GM21786 (cell line): ENCODE measurements around the gene HSFX4.
"Not testable (repeated sequence)": the region's sequence is repeated elsewhere in the genome, so short reads cannot be mapped to it uniquely, and the experiment has no call there.

ENCODE experiments used
- ATAC-seq: cut with Tn5 transposase; IDR thresholded peaks from one replicate; pipeline ENCODE4 v1.9.1; 2021; ENCODE audit not compliant: unreplicated experiment

The HSFX4 gene, protein sequence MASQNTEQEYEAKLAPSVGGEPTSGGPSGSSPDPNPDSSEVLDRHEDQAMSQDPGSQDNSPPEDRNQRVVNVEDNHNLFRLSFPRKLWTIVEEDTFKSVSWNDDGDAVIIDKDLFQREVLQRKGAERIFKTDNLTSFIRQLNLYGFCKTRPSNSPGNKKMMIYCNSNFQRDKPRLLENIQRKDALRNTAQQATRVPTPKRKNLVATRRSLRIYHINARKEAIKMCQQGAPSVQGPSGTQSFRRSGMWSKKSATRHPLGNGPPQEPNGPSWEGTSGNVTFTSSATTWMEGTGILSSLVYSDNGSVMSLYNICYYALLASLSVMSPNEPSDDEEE

DNA sequence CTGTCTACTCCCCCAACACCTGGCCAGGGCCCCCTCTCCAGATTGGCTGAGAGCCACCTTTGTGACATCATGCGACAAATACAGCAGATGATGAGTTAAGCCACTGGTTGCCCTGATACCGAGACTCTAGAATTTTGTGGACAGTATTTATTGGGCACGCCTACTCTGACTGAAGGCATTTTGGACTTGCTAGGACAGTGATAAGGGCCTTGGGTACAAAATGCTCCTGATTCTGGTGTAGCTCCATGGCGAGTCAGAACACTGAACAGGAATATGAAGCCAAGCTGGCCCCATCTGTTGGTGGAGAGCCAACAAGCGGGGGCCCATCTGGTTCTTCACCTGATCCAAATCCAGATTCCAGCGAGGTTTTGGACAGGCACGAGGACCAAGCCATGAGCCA lies at the start of gene HSFX4:
TSS of gene HSFX4 (plus strand) at position 174 of the 400 bp plus-strand sequence. CDS start at position 246, 72 bp downstream.
- ATAC-seq: not testable (repeated sequence)

DNA sequence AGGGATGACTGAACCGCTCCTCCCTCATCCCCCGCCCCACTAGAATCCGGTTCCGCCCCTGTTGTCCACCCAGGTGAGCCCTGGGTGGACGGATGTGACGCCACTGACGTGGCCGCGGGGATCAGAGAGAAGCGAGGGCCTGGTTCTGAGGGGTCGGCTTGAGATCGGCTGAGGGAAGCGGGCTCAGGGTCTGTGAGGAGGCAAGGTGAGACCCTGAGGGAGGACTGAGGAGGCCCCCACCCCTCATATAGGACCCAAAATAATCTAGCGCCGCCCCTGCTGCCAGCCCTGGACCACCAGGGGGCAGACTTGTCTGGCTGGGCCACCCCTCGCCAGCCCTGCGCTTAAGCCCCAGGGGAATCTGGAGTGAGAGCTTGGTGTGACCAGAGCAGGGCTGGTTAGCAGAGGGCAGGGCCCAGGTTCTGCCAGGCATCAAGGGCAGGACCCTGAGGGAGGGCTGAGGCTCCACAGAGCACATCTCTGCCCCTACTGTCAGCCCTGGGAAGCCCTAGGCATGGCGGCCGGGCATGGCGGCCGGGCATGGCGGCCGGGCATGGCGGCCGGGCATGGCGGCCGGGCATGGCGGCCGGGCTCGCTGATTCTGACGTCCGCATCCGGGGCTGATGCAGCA lies 48.2 kb upstream of the HSFX4 start, which contains the start of gene MAGEA8:
TSS of gene MAGEA8 (plus strand) at position 103 of the 631 bp plus-strand sequence. CDS start 3,090 bp downstream, outside the sequence.
- no peak for ATAC-seq

DNA sequence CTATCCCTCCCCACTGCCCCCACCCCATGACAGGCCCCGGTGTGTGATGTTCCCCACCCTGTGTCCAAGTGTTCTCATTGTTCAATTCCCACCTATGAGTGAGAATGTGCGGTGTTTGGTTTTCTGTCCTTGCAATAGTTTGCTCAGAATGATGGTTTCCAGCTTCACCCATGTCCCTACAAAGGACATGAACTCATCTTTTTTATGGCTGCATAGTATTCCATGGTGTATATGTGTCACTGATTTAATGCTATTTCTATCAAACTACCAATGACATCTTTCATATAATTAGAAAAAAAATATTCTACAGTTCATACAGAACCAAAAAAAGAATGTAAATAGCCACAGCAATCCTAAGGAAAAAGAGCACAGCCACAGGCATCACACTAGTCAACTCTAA lies 38.5 kb upstream of the HSFX4 start:
- ATAC-seq: not testable (repeated sequence)

DNA sequence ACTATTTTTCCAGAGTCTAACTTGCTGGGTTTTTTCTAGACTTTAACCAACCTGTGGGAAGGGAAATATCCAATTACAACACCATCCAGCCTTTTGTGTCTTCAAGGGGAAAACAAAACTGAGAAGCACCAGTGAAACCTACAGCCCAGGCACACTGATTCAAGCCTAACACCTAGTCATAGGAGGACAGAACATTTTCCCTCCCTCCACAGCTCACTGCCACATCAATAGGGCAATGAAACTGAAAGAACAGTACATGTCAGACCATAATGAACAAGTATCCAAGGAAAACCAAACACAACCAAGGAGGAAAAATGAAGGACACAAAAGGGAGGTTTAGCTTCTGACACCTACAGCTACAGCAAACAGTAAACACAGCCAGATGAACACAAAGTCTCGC lies 30.8 kb upstream of the HSFX4 start:
- ATAC-seq: no peak

DNA sequence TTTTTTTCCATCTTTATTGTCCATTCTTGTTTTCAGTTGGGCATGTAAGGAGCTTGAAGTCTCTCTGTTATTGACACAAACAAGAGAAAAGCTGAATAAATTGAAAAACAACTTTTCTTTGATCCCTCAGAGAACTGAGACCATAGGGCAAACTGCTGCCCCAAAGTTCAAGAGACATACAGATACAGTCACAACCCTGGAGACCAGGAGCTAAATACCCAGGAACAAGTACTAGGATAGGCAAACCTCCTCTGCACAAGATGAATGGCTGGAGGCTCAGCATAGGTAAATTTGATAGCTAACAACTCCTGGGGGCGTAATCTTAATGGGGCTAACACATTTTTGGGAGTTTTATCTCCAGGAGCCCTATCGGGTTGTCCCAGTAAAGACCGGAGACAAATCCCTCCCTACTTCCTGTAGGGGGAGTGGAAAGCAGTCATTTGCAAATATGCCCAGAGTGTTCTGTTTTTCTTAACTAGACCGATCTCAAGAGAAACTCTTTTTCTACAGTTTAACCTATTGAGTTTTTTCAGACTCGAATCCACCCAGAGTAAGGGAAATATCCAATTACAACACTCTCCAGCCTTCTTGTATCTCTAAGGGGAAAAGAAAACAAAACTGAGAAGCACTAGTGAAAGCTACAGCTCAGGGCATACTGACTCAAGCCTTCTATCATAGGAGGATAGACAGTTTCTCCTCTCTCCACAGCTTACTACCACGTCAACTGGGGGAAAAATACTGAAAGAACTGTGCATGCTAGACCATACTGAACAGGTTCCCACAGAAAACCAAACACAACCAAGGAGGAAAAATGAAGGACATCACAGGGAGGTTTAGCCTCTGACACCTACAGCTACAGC lies 25.3 kb upstream of the HSFX4 start:
- peak; percentile 72 for ATAC-seq

DNA sequence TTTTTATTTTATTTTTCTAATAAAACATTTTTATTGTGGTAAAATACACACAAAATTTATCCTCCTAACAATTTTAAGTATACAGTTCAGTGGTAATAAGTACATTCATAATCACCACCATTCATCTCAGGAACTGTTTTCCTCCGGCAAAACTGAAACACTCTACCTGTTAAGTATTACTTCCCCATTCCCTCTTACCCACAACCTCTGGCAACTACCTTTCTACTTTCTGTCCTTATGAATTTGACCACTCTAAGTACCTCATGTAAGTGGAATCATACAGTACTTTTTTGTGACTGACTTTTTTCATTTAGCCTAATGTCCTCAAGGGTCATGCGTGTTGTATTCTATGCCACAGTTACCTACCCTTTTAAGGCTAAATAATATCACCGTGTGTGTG lies 21.1 kb upstream of the HSFX4 start:
- ATAC-seq: peak; percentile 65

DNA sequence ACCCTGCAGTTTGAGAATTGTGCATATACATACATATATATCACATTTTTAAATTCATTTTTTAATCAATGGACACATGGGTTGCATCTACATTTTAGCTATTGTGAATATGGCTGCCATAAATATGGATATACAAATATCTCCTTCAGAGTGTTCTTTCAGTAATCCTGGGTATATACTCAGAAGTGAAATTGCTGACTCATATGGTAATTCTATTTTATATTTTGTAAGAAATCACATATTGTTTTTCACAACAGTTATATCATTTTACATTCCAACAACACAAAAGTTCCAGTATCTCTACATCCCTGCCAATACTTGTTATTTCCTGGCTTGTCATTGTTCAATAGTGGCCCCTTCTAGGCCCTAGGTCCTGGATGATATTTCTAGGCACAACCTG lies 20.6 kb upstream of the HSFX4 start:
- ATAC-seq: no peak

DNA sequence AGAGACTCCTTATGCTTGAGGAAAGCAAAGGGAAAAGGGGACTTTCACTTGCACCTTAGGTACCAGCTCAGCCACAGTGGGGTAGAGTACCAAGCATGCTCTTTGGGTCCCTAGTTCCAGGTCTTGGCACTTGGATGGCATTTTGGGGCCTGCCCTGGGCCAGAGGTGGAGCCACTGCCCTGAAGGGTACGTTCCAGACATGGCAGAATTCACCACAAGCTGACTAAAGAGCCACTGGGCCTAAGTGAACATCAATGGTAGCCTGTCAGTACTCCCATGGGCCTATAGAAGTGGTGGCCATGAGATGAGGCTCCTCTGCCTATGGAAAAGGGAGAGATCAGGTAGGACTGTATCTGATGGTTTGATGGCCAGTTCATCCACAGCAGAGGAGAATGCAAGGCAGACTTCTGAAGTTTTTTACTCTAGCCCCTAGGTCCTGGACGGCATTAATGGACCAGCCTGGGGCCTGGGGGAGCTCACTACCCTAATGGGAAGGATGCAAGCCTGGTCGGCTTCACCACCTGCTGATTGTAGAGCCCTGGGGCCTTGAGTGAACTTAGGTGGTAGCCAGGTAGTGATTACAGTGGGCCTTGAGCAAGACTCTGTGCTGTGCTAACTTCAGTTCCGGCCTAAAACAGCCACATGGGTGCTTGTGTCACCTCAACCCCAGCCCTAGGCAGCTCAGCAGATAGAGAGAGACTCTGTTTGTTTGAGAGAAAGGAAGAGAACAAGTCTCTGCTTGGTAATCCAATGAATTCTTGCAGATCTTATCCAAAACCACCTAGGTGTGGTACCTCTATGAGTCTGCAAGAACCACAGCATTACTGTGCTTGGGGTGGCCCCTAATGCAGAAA lies 19.8 kb upstream of the HSFX4 start:
- ATAC-seq: no peak

DNA sequence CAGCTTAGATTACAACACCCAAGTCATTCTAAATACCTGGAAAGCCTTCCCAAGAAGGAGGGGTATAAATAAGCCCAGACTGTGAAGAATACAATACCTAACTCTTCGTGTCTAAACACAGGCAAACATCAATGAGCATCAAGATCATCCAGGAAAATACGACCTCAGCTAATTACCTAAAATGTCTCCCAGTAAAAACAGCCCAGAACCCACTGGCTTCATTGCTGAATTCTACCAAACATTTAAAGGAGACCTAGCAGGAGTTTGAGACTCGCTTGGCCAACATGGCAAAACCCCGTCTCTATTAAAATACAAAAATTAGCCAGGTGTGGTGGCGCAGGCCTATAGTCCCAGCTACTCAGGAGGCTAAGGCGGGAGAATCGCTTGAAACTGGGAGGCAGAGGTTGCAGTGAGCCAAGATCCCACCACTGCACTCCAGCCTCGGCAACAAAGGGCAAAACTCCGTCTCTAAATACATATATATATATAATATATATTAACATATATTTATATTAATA lies 19.1 kb upstream of the HSFX4 start:
- no peak for ATAC-seq

DNA sequence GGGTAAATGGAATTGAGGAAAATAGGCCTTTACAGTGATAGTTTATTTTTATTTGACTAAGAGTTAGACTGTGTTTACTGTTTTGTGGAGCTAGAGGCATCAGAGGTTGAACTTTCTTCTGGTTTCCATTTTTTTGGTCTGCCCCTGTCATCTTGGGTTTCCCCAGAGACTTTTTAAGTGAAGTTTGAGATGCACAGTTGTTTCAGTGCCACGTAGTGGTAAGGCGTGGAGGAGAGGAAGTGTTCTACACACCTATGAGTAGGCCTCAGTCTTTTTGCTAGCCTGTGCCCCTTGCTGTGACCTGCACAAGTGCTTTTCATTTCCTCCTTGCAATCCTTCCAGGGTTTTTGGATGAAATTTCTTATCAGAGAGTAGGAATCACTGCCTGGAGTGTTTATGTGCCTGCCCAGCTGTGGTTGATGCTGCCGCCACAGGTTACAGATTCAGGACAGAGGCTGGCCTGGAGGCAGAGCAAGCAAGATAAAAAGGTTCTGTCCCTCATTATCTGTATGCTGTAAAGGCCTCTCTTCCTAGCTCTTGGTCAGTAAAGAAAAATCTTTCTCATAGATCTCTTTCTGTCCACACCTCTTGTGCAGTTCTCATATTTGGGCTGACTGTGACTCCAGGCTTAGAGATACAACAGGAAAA lies 12.5 kb upstream of the HSFX4 start:
- peak; percentile 89 for ATAC-seq

DNA sequence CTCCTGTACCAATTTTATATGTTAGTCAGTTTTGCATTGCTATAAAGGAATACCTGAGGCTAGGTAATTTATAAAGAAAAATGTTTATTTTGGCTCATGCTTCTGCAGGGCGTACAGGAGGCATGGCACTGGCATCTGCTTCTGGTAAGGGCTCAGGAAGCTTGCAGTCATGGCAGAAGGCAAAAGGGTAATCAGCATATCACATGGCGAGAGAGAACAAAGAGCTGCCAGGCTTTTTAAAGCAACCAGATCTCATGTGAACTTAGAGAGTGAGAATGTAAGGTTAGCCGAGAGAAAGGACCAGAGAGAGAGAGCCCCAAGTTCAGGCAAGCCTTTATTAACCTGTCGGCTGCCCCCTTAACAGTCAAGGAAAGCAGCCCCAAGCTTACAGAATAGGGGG lies 5.5 kb upstream of the HSFX4 start:
- not testable (repeated sequence) for ATAC-seq

DNA sequence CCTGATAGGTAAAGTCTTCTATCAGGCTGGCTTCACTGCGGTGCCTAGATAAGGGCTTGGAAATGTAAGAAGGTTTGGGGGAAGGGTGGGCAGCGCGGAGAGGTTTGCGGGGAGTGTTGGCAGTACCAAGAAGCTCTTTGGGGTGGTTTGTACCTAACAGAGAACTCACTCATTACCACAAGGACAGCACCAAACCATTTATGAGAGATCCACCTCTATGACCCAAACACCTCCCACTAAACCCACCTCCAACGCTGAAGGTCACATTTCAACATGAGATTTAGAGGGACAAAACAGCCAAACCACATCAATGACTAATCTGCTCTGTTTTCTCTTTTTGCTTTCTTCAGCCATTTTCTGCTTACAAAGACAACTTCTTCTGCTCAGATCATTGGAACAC lies 4.9 kb upstream of the HSFX4 start:
- ATAC-seq: not testable (repeated sequence)

DNA sequence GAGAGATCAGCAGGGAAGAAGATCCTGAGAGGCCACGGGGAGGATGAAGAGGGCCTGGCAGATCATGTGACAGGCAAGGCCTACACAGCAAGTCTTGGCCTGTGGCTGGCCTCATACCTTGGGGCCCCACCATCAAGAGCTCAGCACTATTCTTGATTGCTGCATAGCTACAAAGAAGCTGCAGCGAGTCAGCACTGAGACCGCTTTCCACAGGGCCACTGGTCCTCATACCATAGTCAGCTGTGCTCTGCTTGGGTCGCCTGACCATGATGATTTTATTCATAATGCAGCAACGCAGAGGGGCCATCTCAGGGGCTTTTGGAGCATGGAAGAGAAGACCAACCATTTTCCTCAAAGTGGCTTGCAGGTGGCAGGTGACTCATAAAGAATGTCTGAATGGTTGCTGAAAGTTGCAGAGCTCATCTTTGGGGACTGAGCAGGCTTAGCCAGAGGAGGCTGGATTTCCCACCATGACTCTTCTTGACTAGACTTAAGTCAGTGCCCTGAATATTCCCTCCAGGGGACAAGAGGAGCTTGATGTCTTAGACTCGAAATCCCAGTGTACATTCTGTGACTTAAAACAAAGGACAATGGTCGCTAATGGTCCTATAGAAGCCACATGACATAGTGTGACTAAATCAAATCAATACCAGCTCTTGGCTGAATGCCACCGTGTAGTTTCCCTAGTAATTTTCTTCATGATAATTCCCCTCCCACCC lies 2.0 kb upstream of the HSFX4 start:
- ATAC-seq: peak; percentile 47

DNA sequence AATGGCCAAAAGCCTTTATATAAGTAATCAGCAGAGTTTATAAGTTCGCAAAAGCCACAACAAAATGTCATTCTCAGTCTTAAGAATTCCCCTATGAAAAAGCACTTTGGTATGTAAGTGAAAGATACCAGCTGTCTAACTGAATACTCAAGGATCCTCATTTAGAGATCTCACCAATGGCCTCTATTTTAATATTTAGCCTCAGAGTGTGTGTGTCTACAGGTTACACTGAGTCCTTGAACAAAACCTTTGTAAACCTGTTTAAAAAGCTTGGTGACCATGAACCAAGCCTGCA lies 1.5 kb upstream of the HSFX4 start:
- ATAC-seq: not testable (repeated sequence)

DNA sequence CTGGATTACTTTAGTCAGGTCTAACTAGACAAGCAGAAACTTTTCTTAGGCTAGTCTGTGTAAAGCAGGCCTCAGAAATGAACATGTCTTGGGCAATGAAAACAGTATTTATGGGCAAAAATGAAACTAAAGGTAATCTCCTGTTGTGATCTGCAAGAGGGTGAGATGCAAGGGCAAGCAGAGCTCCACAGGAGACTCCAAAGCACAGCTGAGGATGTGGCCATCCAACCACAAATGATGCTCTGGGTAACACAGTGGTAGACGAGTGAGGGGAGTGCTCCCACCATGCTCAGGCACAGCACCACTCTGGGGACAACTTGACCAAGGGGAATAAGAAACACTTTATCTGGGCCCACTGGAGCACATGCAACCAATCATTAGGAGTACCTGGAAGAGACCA lies 738 bp upstream of the HSFX4 start:
- not testable (repeated sequence) for ATAC-seq

DNA sequence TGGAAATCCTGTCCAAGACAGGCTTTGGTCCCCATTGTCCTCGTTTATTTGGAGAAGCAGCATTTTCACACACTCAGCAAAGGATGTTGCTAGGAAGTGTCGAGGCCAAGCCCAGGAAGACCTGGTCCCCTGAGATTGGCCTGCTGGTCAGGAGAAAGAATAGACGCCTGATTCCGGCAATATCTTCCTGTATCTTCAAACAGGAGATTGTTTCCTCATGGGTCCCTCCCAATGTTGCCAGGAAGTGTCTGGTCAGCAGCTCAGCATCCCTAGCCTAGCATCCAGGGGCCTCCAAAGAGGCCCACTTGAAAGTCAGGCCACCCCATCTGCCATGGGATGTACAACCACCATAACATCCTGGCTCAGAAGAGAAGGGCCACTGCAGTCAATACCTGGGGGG lies 2.0 kb downstream of the HSFX4 start:
- not testable (repeated sequence) for ATAC-seq

DNA sequence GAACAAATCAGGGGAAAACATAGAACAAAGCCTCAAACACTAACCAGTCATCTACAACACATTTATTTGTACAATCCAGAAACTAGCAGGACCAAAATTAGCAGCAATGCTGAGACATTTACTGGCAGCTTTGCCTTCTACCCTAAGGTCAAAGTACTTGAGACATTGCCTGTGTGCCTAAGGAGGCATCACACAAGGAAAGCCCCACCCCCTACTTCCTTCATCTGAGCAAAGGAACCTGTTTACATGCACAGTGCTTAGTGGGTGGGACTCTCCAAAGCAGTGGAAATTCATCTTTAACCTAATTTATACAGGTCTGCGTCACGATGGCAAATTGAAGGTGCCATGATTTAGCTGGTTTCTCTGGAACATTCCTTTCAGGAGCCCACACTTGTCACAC lies 2.8 kb downstream of the HSFX4 start:
- ATAC-seq: not testable (repeated sequence)

DNA sequence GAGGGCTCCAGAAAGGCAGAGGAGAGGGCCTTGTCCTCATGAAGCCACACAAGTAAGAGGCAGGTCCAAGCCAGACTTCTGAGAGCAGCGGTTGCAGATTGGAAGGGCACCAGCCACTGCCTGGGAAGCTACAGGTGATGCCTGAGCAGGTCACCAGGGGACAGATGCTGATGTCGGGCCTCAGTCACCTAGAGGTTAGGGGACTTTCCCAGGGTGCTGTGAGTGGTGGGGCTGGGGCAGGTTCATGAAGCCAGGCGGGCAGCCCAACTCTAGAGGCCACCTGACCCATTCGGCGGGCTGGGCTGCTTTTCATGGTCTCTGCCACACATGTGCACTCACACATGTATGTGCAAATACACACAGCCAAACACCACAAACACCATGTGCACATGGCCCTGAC lies 3.6 kb downstream of the HSFX4 start:
- not testable (repeated sequence) for ATAC-seq

DNA sequence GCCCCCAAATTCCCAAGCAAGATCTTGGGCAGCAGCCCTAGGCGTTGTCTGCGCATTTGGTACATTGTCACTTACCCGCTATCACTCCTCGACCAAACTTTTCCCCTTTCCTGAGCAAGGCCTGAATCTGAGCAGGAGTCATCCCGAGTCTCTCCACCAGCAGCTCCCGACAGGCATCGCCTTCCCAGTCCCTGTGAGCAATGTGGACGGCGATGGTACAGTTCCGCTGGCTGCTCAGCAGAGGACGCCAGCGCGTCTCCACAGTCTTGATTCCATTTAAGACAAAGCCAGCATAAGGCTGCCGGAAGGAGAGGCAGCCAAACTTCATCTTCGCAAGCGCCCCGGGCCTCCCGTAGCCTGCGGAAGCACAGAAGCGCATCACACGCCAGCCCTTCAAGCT lies 4.2 kb downstream of the HSFX4 start:
- not testable (repeated sequence) for ATAC-seq
